Measurements from ENCODE around the gene ADTRP.
A peak's percentile ranks its signal among the peaks of the same experiment; 100 is the strongest.

ADTRP gene

DNA sequence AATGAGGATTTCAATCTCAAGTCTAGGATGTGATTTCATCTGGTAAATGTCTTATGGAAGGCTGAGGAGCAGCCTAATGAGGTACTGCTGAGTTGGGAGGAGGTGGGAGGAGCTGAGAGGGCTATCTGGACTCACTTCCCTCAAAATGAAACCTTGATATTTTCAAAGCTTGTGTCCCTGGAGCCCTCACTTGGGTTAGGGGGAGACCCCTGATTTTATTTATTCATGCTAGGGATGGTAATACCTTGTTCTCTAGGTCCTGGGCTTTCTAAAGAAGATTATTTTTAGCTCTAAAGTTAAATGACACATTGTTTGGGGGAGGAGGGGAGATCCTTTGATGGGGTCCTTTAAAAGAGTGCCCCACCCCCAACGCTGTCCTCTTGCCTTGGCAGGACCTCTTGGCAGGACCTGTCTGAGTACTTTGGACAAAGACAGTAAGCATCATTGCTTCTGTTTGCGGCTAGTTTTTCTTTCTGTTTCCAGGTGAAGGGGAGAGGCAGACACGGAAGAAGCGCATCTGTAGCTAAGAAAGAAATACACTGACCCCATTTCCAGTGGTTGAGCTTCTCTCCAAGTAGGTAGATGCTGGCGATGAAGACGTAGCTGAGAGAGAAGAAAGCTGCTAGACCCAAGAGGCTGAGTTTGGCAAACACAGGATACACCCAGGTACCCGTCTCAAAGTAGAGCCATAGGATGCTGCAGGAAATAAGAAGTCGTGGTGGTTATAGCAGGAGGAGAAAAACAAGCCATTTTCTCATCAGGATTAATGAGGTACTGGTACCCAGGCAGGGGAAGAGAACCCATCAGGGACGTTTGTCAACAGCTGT lies 55.6 kb downstream of the ADTRP start:
- DNase-seq (ENCODE audit: low spot score): no peak

DNA sequence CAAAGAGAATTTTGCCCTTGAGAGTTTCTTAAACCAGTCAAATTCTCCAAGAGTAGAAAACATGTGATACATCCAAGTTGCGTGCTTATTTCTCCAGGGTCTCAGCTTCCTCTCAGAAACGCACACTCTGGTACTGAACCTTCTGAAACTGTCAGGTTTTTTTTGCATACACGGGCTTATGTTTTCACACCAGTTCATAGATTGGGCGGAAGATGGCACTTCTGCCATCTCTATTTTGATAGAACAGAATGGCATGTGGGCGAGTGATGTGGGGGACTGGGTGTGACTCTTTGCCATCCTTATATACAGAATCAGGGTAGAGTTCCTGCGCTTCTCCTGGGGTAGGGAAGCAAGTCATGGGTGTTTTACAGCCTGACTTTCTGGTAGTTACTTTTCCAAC lies 56.4 kb downstream of the ADTRP start:
- no peak for DNase-seq (ENCODE audit: low spot score)

DNA sequence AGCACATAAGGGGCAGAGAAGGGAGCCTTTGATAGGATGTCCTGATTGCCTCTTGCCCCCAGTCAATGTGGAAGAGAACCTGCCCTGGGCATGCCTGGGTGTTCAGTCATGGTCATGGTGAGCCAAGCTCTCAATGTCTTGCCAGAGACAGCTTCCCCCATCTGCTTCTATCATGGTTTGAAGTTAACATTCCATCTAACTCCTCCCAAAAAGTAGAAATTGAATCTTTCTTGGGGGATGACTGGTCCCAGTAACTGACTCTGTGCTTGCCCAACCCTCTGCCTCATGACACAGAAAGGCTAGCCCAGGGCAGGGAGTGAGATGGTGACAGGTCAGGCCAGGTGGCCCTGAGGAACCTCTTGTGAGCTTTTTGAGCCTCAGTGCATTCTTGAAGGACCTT lies 60.1 kb downstream of the ADTRP start:
- DNase-seq (ENCODE audit: low spot score): no peak

DNA sequence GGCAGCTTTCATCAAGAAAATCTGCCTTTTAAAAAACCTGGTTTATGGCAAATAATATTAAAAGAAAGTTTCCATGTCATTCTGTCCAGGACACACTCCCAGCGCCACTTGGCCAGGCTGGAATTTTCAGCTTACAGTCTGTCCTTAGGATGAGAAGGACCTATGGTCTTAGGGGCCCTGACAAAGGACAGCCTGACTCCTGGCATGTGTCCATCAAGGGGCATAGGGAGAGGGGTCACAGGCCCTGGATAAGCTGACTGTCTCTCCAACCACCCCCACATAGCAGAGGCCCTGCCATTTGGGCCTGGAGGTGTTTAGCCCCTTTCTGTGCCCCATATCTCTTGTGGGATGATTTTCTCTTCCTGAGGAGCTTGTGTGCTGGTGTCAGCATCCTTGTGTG lies 60.6 kb downstream of the ADTRP start:
- no peak for DNase-seq (ENCODE audit: low spot score)

DNA sequence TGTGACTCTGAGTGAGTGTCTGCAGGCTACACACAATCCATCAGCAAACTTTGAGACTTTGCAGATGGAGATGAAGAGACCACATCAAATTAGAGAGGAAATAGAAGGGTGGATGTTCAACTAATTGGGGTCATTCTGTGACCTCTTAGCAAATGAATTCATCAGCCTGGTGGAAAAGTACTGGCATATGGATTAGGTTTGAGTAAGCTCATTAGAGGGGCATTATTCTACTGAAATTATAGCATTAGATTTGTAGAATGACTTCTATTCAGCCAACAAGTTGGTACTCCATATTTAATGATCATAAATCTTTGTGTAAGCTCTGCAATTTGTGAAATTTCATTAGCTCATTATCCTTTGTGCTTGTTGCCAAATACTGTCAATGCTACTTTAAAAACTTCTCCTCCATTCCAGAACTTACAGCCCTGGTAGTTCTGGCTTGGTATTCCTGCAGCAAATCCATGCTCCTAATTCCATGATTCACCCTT lies 63.8 kb downstream of the ADTRP start:
- DNase-seq (ENCODE audit: low spot score): no peak

DNA sequence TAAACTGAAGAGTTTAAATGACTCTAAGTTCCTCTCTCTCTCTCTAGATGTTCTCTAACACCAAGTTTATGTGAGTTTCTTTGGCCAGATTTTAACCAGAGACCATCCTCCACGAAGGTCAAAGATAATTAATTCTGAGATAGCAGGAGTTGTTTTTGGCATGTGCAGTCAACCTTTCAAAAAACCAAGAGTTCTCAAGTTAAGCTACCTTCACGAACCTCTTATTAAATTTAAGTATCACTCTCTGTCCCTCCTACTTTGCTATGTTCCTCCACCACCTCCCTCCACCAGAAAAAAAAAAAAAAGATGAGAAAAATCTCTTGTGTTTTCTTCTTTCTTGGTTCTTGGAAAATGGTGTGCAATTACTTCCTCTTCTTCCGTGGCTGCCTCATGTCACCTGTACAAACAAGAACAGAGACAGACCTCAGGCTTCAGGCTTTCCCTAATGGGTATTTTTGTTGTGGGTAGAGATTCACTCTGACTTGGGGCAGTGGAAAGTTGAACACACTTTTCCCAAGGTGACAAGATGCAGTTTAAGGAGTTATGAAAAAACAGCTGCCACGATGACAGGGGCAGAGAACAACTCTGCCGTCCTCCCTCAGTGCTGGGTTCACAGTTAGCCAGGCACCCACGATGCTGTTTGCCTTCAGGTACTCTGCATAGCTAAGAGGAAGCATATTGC lies 64.3 kb downstream of the ADTRP start:
- no peak for DNase-seq (ENCODE audit: low spot score)

DNA sequence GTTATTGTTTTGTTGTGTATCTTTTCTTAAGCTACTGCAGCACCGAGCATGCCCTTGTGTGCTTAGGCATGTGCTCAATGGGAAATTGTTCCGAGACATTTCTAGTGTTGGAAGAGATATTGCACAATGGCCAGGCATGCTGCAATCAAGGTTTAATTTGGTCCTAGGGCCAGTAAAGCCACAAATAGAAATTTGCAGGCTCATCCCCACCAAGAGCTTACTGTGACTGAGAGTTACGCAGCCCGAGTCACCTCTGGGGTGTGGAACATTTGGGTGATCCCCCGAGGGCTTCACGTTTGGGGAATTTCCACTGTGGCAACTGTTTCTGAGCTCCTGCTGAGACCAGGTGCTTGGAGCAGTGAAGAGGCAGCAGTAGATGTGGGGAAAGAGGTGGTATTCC lies 65.8 kb downstream of the ADTRP start:
- DNase-seq (ENCODE audit: low spot score): no peak

DNA sequence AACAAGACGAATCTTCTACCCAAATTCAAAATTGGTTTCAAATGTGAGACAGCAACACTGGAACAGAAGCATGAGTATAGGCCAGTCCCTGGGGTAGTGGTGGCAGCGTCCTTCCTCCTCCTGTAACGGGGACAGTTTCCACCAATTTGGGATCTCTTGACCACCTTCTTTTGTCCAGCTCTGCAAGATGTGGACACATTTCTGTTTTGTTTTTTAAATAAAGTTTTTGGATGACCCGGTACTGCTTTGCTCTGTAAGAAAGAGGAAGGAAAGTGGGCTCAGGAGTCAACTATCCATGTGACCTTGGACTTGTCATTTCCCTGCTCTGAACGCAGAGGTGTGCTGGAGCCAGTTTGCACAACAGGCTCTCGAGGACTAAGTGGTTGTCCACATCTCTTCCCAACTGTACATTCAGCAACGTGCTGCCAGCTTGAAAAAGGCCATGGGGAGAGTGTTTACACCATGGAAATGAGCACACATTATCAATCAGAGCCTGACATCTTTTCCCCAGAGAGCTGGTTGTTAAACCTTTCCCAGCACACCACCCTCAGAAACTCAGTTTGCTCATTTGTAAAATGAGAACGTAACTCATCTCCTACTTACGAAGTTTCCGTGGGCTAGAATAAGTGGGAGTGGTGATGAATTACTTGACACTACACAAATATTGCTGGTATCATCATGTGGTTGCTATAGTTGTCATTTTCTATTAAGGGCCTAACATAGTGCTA lies 66.5 kb downstream of the ADTRP start:
- no peak for DNase-seq (ENCODE audit: low spot score)

DNA sequence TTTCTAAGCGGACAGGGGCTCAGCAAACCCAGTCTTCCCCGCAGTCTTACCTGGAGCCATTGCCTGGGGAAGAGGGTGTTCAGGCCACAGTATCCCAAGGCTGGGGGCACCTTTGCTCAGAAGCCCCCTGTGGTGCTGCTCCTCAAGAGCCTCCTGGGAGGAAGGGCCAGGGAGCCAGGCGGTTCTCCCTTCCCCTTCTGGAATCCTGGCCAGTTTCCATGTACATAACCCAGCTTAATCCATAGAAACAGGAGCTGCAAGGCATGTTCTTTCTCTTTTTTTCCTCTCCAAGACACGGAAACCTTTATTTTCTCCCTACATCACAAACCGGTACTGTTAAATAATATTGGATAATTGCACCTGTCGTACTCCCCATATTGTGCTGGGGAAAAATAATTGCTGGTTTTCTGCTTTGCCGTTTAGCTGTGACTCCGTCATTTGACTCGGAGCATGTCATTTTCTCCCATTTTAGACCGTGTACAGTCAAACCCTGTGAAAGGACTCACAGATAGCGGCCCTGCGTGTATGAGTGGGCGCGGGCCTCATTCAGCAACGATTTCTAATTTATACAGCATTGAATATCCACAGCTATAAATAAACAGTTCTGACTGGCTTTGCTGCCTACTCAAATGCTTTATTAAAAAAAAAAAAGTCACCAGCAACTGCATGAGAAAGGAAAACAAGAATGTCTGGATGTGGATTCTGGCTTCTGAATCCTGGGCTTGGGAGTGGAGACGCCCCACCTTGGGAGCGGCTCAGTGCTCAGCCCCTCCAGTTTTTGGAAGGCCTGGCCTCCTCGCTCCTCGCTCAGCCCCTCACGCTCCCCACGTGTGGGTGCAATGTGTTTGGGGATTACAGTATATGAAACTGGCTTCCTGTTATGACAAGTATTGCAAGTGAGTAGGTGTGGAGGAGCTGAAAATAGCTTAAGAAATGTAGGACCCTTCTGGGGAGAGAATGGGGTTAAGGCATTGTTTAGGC lies 67.3 kb downstream of the ADTRP start:
- peak; percentile 29 for DNase-seq (ENCODE audit: low spot score)

DNA sequence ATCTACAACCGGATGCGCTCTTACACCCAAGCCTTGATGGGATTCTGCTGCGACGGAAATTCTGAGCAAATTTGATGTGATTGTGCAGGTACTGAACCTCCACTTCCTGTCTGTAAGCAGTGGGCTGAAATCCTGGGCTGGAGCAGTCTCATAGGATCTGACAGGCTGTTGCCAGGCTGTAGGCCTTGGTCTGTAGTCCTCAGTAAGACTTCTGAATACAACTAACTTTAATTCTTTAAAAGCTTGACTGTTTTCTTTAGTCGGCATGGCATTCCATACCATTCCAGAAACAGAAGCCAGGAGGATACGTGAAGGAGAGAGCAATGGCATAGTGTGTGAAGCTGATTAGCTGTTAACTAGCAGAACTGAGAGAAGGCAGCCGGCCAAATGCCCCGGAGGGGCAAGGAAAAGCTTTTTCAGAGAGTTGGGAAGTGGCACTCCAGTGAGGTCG lies 68.3 kb downstream of the ADTRP start:
- no peak for DNase-seq (ENCODE audit: low spot score)

DNA sequence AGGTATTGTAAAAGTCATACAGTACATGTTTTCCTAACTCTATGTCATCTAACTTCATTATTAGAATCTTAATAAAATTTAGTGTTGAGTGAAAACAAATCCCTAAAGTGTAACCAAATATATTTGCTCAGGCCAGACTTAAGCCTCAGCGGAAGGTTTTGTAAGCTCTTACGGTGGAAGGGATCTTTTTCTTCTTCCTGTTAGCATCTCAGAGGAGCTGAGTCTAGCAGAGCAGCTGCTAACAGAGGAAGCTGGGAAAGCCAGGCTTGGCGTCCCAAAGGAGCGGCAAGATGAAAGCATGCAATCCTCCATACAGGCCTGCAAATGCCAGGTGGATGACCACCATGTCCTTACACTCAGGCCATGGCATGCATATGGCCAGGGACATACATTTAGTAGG lies 72.4 kb downstream of the ADTRP start:
- no peak for DNase-seq (ENCODE audit: low spot score)

DNA sequence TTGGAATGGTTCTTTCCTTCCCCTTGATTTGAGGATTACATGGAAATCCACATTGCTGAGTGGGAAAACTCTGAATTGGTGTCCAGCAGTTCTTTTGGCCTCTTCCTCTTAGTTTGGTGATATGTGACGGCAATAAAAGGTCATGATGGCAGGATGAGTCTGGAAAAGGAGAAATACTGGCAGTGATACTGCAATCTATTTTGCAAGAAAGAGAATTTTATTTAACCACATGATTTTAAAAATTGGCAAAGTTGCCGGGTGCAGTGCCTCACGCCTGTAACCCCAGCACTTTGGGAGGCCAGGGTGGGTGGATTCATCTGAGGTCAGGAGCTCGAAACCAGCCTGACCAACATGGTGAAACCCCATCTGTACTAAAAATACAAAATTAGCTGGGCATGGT lies 73.1 kb downstream of the ADTRP start:
- no peak for DNase-seq (ENCODE audit: low spot score)

DNA sequence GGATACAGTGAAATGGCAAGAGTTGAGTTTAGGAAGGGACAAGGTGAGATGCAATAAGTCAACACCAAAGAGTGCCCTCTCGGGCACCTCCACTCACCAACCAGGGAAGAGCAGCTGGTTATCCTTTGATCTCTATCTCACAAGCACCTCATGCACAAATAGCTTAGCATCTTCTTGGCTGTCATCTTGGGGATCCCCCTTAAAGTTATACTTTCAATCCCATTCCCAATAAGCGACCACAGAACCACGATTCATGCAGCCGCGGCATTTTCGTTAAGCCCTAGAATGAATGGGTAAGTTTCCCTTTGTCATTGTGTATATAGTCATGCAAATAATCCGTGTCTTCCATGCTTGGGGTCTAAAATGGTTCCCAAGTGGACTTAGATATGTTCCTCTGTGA lies 73.5 kb downstream of the ADTRP start:
- DNase-seq (ENCODE audit: low spot score): no peak

DNA sequence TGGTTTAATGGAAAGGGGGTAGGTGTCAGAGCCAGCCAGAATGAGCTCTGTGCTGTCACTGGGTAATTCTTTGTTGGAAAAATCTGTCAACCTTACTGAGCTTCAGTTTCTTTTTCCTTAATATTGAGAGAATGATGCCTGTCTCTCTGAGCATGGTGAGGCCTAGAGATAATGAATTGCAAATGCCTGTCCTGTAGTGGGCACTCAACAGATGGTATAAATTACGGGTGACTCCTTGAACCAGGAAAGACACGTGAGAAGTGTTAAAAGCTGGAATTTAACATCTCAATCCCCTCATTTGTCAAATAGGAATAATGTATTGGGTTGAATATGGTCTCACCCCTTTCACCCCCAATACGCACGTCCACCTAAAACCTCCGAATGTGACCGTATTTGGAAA lies 74.9 kb downstream of the ADTRP start:
- no peak for DNase-seq (ENCODE audit: low spot score)

DNA sequence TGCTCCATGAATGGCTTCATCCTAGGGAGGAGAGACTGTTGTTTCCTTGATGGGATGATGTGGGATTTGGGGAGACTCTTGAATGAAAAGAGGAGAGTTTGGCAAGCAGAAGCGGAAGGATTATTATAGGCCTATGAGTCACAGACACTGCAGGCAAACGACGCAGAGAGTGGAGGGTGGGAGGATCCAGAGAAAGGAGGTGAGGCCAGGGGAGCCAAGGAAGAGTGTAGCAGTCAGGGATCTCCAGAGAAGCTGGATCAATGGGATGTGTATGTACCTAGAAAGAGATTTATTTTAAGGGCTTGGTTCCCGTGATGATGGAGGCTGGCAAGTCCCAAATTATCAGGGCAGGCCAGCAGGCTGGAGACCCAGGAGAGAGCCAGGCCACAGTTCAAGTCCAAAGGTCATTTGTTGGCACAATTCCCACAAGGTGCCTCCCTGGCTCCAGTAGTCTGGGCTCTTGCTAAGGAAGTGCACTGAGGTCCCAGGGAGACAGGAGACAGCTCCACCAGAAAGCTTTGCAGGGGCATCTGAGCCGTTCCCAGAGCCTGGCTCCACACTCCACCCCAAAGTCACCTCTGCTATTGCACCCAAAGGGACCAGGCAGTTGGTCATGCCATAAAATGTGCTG lies 76.0 kb downstream of the ADTRP start:
- DNase-seq (ENCODE audit: low spot score): no peak

DNA sequence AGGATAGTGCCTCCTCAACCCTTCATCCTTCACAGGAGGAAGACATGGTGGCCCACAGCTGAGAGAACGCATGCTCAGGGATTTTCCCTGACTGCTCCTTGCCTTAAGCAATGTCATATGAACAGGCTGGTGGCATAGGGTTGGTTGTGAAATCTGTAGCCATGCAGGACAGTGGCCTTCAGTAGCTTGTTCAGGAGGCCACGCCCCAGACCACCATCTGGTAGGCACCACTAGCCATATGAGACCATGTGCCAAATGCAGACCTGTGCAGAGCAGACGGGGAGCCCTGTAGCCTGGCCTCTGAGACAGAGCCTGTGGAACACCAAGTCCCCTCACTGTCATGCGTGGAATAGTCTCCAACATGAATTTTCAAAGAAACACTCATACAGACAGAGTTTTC lies 76.5 kb downstream of the ADTRP start:
- no peak for DNase-seq (ENCODE audit: low spot score)

DNA sequence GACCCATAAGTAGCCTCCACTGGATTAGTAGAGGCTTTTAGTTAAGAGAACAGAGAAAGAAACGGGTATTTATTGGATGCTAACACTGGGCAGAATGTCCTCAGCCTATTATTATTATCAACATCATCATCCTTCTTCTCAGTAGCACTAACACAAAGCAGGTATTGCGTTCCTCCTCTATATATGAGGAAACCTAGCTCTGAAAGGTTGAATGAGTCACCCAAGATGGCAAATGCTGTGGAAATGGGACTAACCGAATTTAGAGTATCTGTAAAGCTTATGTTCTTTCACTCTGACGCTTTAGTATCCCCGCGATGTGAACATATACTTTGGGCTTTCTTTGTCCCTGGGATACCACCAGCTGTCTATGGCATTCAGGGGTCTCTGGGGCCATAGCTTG lies 77.0 kb downstream of the ADTRP start:
- no peak for DNase-seq (ENCODE audit: low spot score)

DNA sequence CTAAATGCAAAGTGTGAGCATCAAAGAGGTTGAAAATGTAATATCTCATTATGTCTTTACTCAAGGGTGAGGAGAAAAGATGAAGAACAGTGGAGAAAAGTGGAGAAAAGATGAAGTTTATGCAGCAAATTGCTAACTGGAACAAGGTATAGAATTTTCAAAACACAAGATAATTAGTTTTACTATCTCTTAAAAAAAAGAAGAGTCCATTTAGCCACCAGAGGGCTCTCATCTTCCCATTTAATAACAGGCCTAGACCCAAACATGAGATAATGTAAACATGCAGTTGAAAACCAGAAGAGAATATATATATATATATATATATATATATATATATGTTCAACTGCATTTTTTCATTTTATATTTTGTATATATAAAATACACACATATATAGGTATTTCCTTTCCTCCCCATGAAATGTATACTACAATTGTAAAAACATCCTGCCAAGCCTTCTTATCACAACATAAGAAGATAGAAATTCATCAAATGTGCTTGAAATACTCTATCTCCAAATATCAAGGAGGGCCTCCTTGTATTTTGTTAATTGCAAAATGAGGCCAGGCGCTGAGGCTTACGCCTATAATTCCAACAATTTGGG lies 78.4 kb downstream of the ADTRP start:
- DNase-seq (ENCODE audit: low spot score): peak; percentile 29

DNA sequence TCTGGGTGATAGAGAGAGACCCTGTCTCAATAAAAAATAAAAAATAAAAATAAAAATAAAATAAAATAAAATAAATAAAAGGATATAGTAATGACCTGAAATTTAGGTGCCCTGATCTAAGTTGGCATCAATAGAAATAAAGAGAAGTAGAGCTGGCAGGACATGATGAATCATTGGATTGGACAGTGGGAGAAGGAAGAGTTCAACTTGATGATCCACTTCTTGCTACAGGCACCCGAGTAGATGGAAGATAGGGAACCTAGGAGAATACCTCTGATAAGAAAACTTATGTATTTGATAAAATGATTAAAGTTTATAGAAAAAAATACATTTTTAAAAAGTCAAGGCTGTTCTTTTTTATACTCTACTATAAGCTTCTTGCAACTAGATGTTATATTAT lies 79.0 kb downstream of the ADTRP start:
- no peak for DNase-seq (ENCODE audit: low spot score)

DNA sequence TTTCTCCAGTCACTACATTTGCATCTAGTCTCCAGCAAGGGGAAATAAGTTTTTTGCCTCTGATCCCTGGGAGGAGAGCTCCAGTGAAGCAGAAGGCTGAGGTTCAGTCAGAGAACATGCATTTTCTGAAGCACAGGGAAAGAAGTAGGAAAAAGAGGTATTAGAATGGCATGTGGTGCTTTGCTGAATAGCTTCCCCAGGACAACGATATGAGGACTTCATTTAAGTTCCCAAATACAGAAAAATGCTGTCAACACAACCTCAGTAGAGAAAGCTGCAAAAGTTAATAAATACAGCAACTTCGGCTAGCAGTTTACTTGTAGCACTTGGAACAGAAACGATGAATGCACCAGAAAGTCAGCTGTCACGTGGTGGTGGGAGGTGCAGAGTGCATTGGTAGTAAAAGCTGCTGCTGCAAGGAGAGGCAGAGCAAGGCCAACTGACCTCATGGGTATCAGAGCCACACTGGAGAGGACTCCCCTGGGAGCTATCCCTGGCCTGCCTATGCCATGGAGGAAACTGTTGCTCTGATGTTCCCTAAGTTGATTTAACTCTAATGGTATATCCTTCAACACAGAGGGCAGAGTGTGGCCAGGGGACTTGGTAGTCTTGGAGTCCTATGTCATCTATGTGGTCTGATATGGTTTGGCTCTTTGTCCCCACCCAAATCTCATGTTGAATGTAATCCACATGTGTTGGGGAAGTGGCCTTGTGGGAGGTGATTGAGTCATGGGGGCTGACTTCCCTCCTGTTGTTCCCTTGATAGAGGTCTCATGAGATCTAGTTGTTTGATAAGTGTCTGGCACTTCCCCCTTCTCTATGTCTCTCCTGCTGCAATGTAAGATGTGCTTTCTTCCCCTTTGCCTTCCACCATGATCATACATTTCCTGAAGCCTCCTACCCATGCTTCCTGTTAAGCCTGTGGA lies 85.9 kb downstream of the ADTRP start:
- no peak for DNase-seq (ENCODE audit: low spot score)
